ENCODE measurements around the gene ZDHHC1.

The ZDHHC1 gene

DNA sequence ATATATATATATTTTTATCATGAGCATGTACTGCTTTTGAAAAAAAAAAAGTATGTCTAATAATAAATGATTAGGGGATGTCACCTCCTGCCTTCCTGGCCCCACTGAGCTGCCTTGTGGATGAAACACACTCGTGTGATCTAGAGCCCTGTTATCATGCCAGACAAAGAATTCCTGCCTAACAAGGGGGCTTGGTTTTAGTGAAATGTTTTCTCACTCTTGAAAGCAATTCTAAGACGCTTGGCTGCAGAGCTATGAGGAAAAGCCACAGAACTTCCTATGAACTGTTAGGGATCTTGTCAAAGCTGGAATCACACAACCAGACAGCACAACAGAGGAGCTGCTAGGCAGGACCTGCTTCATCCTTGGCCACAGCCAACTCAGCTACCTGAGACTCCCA, 4.0 kb downstream of the ZDHHC1 start:
- Mint-ChIP-seq H3K4me1 (peaks cover 12% of the 10 kb centered on the region), H3K9me3 (no peaks in the 10 kb centered on the region), H3K4me3 (no peak overlapping the region), H3K27me3 (peaks cover 44% of the 10 kb centered on the region), H3K27ac (no peak overlapping the region)
- ATAC-seq (no peak), DNase-seq (no peak)

GRCh38 chr16:67411339-67411738, 4.9 kb downstream of the ZDHHC1 start:
- no peak overlapping the region for H3K27ac Mint-ChIP-seq
- DNase-seq = no peak

DNA sequence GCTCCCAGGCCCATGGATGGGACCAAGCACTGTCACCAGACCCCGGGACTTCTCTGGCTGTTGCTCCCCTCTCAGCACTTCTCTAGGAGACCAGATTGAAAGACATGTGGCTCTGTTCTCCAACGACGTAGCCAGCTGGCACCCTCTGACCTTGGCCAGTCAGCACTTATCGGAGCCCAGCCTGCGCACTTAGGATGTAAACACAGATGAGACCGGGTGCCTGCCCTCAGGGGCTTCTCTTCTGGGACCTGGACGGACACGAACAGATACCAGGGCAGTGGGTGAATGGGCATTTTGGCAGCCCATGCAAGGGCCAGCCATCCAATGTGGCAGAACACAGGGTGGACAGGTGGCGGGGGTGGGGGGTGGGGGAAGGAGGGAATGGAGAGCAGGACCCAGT, 6.6 kb downstream of the ZDHHC1 start:
- Mint-ChIP-seq H3K9me3 (no peaks in the 10 kb centered on the region), H3K4me3 (no peak overlapping the region), H3K4me1 (no peaks in the 10 kb centered on the region), H3K27ac (no peak overlapping the region), H3K27me3 (peaks cover 26% of the 10 kb centered on the region)
- no peak for ATAC-seq
- no peak for DNase-seq

More at GRCh38 chr16:67411339-67411738, 4.9 kb downstream of the ZDHHC1 start:
- Mint-ChIP-seq H3K27me3 (peaks cover 35% of the 10 kb centered on the region), H3K9me3 (no peaks in the 10 kb centered on the region), H3K4me3 (no peak overlapping the region), H3K4me1 (peaks cover 6% of the 10 kb centered on the region)
- ATAC-seq = no peak

- Mint-ChIP-seq H3K27ac (no peak overlapping the region), H3K4me1 (no peaks in the 10 kb centered on the region), H3K4me3 (no peak overlapping the region)
Measured at GRCh38 chr16:67407788-67408452, 8.4 kb downstream of the ZDHHC1 start.

GRCh38 chr16:67407176-67407787, 9.0 kb downstream of the ZDHHC1 start:
- ATAC-seq = no peak
- no peak overlapping the region for H3K27ac Mint-ChIP-seq

More at GRCh38 chr16:67407788-67408452, 8.4 kb downstream of the ZDHHC1 start:
- DNase-seq (no peak), ATAC-seq (no peak)
- Mint-ChIP-seq H3K9me3 (no peaks in the 10 kb centered on the region), H3K27me3 (peaks cover 24% of the 10 kb centered on the region)

DNA sequence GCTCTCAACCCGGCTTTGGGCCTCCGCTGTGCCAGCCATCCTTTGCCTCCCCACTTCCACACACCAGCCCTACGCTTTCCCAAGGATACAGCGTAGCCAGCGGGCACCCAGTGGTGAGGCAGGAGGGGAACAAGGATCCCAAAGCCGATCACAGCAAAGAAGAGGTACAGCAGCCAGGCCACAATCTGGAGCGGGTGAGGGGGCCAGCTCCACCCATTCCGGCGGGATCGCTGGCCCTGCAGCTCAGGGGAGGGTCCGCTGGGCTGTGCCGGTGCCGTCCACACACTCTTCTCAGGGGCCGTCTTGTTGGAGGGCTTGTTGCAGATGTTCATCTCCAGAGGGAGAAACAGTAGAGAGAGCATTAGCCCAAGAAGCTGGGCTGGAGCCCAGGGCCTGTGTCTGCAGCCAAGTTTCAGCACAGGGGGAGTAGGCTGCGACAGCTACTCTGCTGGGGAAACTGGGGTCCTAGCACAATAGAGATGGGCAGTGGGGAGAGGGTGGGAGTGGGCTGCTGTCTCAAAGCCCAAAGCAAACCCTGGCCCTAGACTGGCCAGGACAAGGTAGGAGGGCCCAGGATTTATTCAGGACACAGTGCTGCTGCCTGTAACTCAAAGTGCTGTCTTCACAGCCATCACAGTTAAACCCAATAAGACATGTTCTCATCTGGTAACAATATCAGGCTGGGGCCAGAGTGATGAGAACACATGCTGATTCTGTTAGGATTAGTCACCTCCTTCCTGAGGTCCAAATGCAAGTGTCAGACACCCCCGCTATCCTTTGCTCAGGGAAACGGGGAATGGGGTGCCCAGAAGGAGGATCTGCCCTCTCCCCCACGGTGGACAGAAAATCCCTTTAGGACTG, 9.9 kb downstream of the ZDHHC1 start:
- no peak overlapping the region for H3K4me3 Mint-ChIP-seq
- no peaks in the 10 kb centered on the region for H3K9me3 Mint-ChIP-seq
- no peak for DNase-seq
- no peaks in the 10 kb centered on the region for H3K4me1 Mint-ChIP-seq
- peaks cover 35% of the 10 kb centered on the region for H3K27me3 Mint-ChIP-seq
- no peak for ATAC-seq
- H3K27ac Mint-ChIP-seq = no peak overlapping the region

More at GRCh38 chr16:67407176-67407787, 9.0 kb downstream of the ZDHHC1 start:
- DNase-seq = no peak
- H3K27me3 Mint-ChIP-seq = peaks cover 30% of the 10 kb centered on the region
- no peak overlapping the region for H3K4me3 Mint-ChIP-seq
- no peaks in the 10 kb centered on the region for H3K4me1 Mint-ChIP-seq
- H3K9me3 Mint-ChIP-seq = no peaks in the 10 kb centered on the region

DNA sequence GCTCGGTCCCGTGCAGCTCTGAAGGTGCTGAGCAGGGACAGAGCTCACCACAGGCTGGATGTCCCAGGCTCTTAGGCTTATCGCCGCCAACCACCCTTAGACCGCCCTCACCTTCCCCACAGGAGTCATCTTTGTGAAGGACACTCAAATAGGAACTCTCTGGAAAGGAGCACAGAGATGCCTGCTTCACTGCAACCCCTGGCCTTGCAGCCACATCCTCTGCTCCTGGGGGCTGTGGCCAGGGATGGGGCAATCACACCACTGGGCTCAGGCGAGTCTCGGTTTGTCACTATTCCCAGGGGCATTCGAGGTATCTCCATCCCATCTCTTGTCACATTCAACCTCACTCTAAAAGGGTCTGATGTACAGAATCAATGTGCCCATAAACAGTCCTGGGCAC, 10.9 kb downstream of the ZDHHC1 start:
- Mint-ChIP-seq H3K4me3 (no peak overlapping the region), H3K27me3 (peaks cover 35% of the 10 kb centered on the region)

DNA sequence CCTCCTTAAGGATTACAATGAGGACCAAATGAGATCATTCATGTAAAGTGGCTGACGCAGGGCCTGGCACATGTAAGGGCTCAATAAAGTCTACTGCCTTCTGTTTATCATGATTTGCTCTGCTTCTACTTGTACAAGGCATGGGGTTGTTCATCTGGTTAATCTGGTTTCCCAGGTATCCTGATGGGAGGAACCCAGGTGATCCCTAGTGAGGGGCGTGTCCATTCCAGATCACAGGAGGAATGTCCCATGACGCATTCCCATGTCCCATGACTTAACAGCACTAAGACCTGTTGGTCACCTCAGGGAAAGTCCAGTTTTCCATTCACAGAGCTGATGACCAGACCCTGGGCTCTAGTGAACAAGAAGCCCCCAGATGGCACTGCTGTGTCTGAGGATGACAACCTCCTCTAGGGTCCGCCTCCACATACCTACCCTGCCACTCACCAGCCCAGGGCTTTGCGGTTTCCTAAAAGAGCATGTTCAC, 11.5 kb downstream of the ZDHHC1 start:
- Mint-ChIP-seq H3K27ac (peak overlapping the region in 1 of 2 donors; percentile 28), H3K27me3 (peaks cover 30% of the 10 kb centered on the region), H3K9me3 (no peaks in the 10 kb centered on the region), H3K4me3 (no peak overlapping the region), H3K4me1 (no peaks in the 10 kb centered on the region)
- ATAC-seq = no peak
- DNase-seq = no peak

More for the DNA sequence above, 10.9 kb downstream of the ZDHHC1 start:
- H3K9me3 Mint-ChIP-seq = no peaks in the 10 kb centered on the region
- peak overlapping the region in 1 of 2 donors; percentile 49 for H3K27ac Mint-ChIP-seq
- no peak for DNase-seq
- no peaks in the 10 kb centered on the region for H3K4me1 Mint-ChIP-seq
- no peak for ATAC-seq

DNA sequence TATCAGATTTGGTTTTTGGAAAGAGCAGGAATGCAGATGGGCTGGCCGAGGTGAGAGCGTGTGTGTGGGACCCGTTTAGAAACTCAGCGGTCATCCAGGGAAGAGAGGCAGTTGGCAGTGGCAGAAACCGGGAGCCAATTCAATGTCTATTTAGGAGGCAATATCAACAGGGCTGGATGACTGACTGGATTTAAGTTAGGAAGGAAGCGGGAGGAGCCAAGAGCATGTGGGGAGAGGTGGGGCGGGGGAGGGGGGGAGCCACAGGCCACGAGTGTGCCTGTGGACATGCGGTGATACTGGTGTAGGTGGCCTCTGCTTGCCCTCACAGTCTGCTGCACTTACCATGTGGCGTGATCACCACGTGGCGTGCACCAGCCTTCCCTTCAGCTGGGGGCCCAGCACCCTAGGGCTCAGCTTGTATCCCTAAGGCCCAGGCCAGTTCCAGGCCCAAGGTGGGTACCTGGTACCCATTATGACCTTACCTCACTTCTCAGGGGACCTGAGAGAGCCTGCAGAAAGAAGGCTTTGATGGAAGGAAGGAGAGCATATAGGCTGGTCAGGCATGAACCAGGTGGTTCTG, 12.2 kb downstream of the ZDHHC1 start:
- peaks cover 23% of the 10 kb centered on the region for H3K27me3 Mint-ChIP-seq
- no peak overlapping the region for H3K4me3 Mint-ChIP-seq
- H3K27ac Mint-ChIP-seq = peak overlapping the region; percentile 12 to 35
- H3K4me1 Mint-ChIP-seq = peaks cover 5% of the 10 kb centered on the region
- ATAC-seq (no peak), DNase-seq (no peak)
- no peaks in the 10 kb centered on the region for H3K9me3 Mint-ChIP-seq

GRCh38 chr16:67400901-67401300, 15.4 kb downstream of the ZDHHC1 start:
- ATAC-seq = no peak
- Mint-ChIP-seq H3K4me3 (no peak overlapping the region), H3K27ac (no peak overlapping the region), H3K27me3 (peaks cover 28% of the 10 kb centered on the region), H3K4me1 (peaks cover 6% of the 10 kb centered on the region), H3K9me3 (no peaks in the 10 kb centered on the region)
- DNase-seq = no peak

DNA sequence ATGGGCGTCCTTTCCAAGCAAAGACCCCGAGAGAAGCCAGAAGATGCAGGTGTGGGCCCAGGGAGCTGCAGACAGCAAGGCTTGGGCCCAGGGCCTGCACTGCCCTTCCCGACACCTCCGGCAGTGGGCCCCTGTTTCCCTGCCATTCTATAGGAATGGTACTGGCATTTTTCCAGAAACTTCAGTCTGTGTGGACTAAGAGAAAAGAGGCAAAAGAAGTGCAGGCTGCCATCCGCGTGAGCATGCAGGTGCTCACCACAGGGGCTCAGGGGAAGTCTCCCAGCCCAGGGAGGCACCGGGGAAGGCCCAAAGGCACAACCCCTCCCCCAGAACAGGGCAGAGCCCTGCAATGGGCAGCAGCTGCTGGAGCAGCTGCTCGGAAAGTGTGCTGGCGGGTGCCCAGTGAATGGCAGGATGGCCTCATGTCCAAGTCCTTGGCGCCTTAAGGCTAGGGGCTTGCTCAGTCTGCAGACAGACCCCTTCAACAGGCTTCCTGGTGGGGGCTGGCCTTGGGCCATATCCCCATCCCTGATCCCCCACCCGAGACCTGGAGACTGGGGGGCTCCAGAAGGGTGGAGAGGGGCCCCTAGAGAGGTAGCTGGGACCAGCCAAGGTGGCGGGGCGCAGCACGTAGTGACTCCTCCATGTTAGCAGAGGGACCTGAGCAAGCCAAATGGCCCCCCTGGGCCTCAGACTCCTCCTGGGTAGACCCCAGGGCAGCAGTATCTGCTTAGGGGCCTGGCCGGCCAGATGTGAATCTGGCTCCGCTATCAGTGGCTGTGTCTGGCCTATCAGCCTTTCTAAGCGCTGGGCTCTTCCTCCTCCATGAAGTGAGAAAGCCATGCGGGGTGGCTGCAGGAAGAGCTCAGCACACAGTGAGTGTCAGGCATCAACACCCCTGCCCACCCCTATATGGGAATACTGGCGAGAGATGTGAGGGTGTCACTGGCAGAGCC, 16.2 kb downstream of the ZDHHC1 start:
- ATAC-seq = no peak
- H3K4me1 Mint-ChIP-seq = peaks cover 12% of the 10 kb centered on the region
- H3K27me3 Mint-ChIP-seq = peaks cover 37% of the 10 kb centered on the region
- no peak for DNase-seq
- H3K4me3 Mint-ChIP-seq = no peak overlapping the region
- H3K27ac Mint-ChIP-seq = no peak overlapping the region
- no peaks in the 10 kb centered on the region for H3K9me3 Mint-ChIP-seq

- Mint-ChIP-seq H3K9me3 (no peaks in the 10 kb centered on the region), H3K4me3 (no peak overlapping the region), H3K4me1 (peaks cover 17% of the 10 kb centered on the region), H3K27me3 (peaks cover 44% of the 10 kb centered on the region), H3K27ac (no peak overlapping the region)
- DNase-seq = peak; percentile 64 to 66
- peak; percentile 82 for ATAC-seq
Measured at GRCh38 chr16:67399218-67399733, 17.0 kb downstream of the ZDHHC1 start.

- peaks cover 50% of the 10 kb centered on the region for H3K27me3 Mint-ChIP-seq
- H3K4me3 Mint-ChIP-seq = no peak overlapping the region
- ATAC-seq = no peak
- peaks cover 23% of the 10 kb centered on the region for H3K4me1 Mint-ChIP-seq
- no peaks in the 10 kb centered on the region for H3K9me3 Mint-ChIP-seq
- DNase-seq = no peak
- peak overlapping the region in 1 of 2 donors; percentile 55 for H3K27ac Mint-ChIP-seq
Measured at GRCh38 chr16:67398546-67399217, 17.6 kb downstream of the ZDHHC1 start.
